ENCODE data around the gene GBP4.

- TF ChIP-seq CTCF (IDR thresholded peaks at IDR 0.05), result no peak
- TF ChIP-seq ZFX (IDR thresholded peaks at IDR 0.05; ENCODE audit: borderline replicate concordance), result no peak
Measured at GRCh38 chr1:89211035-89211634, 12.4 kb upstream of the GBP4 start.

All from 22Rv1 (cell line).